C4-2B (cell line): ENCODE results near the gene IFFO2.
A peak's percentile ranks its signal among the peaks of the same experiment; 100 is the strongest.

ENCODE experiments used
- H3K27ac ChIP-seq: fragments of 450-650 bp; 2 replicates; pipeline ENCODE4 v1.5.1; 2017
- ZFX ChIP-seq: fragments of 450-650 bp; IDR thresholded peaks from 2 replicates; pipeline ENCODE4 v1.6.1; 2017
- TF ChIP-seq, protein P1 (sequence below): fragments of 450-650 bp; conservative IDR thresholded peaks from 2 replicates; pipeline ENCODE4 v1.5.1; 2017; ENCODE audit warnings: mild to moderate bottlenecking

The IFFO2 gene

GRCh38 chr1:18917071-18917799, 39.2 kb downstream of the IFFO2 start:
- TF ChIP-seq, protein P1, sequence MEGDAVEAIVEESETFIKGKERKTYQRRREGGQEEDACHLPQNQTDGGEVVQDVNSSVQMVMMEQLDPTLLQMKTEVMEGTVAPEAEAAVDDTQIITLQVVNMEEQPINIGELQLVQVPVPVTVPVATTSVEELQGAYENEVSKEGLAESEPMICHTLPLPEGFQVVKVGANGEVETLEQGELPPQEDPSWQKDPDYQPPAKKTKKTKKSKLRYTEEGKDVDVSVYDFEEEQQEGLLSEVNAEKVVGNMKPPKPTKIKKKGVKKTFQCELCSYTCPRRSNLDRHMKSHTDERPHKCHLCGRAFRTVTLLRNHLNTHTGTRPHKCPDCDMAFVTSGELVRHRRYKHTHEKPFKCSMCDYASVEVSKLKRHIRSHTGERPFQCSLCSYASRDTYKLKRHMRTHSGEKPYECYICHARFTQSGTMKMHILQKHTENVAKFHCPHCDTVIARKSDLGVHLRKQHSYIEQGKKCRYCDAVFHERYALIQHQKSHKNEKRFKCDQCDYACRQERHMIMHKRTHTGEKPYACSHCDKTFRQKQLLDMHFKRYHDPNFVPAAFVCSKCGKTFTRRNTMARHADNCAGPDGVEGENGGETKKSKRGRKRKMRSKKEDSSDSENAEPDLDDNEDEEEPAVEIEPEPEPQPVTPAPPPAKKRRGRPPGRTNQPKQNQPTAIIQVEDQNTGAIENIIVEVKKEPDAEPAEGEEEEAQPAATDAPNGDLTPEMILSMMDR, result no peak
- no peak for TF ChIP-seq ZFX
- H3K27ac ChIP-seq, result no peak overlapping the region

GRCh38 chr1:18915341-18915740, 41.1 kb downstream of the IFFO2 start:
- TF ChIP-seq ZFX, result no peak
- TF ChIP-seq, protein P1, result no peak
- no peak overlapping the region for H3K27ac ChIP-seq

DNA sequence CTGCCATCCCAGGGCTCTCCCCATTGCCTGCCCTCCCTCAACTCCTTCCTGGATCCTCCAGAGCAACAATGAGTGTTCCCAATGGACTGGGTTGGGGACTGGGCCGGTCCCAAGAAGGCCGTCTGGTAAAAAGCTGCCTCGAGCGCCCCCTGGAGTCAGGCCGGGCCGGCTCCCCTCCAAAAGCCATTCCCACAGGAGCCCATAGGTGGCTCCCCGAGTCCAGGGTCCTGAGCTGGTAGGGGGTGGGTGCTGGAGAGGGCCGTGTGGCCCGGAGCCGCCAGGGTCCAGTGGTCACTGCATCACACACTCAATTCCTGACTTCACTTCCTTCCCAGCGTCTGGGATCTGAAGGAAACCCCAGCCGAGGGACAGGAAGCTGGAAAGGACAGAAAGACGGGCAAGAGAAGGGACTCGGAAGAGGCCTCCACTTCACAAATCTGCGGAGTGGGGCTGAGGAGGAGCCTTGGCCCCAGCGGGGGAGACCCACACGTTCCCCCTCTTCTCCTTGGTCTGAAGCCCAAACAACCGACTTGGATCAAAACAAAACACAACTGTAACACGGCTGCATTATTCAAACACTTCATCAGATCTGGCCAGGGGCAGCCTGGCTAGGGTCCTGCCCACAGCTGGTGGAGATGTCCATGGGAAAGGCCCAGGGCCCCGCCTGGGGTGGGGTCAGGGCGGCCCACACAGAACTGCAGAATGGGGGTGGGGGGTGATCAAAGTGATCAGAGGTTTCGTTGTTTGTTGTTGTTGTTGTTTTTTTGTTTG, 43.2 kb downstream of the IFFO2 start:
- no peak for TF ChIP-seq ZFX
- TF ChIP-seq, protein P1, result peak; percentile 80
- H3K27ac ChIP-seq, result no peak overlapping the region

DNA sequence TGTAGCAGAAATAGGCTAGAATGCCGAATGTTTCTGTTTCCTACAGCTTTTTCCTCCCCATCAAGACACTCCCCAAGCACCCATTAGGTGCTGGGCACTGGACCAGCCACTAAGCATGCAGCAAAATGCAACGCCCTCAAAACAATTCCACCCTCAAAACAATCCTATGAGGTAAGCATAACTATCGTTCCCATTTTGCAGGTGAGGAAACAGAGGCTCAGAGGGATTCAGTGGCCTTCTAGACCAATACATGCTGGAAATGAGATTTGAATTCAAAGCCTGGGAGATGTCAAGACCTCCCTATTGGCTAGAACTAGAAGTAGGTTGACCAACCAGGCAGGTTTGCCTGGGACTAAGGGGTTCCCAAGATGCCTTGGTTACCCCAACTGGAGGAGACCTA, 43.9 kb downstream of the IFFO2 start:
- TF ChIP-seq ZFX, result no peak
- TF ChIP-seq, protein P1, result no peak
- no peak overlapping the region for H3K27ac ChIP-seq

DNA sequence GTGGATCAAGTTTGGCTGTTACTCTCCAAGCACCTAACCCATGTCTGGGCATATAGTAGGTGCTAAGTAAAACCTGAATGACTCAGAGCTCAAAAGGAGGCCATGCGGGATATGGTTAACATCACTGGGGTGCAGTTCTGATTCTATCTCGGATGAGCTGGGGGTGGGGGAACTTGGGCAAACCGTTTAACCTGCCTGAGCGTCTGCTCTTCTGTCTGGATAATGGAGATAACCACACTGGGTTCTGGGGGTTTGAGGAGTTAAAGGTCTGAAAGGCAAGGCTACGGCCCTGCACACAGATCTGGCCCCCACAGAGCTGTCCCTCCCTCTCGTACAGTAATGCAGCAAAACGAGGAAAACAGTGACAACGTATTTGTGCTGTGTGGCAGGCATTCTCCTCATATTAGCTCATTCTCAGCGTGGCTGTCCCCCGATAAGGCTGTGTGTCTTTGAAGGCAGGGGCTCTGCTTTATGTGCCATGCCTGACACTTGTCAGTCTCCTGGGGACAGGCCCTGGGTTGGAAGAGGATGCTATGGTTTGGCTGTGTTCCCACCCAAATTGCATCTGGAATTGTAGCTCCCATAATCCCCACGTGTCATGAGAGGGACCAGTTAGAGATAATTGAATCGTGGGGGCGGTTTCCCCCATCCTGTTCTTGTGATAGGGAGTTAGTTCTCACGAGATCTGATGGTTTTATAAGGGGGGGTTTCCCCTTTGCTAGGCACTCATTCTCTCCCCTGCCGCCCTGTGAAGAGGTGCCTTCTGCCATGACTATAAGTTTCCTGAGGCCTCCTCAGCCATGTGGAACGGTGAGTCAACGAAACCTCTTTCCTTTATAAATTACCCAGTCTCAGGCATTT, 47.3 kb downstream of the IFFO2 start:
- TF ChIP-seq, protein P1, result no peak
- TF ChIP-seq ZFX, result no peak
- H3K27ac ChIP-seq, result no peak overlapping the region

DNA sequence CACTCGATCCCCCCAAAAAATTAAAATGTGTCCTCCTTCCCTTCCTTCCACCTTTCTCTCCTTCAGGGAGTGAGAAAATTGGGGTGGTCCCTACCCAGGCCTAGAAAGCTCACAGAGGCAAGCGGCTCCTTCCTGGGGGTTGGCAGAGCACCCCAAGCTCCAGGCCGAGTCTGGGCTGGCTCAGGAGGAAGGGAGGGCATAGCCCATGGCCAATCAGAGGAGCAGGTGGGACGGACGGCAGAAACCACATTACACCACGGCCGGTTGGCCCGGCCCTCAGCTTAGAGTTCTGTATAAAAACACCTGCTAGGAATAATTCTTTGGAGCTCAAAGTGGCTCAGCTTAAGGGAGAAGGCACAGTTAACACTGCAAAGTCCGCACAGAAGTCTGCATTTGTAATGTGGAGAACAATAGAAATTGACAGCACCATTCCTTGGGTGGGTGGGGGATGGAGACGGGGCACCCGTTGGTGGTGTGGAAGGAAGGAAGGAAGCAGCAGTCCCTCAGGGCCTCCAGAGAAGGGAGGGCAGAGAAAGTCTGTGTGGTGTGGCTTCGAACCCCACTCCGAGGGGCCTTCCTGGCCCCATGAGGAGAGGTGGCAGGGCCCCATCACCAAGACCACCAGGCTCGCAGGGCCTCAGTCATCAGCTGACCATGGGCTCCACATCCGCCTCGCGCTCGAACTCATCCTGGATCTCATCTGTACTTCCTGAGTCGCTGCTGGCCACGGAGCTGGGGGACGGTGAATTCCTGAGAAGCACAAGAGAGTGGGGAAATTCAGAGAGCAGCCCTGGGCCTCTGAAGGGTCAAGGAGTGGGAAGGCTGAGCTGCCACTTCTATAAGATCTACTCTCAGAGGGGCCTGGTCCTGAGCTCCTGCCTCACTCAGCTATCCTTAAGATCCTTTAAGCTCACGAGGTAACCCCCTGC, 48.3 kb downstream of the IFFO2 start:
- no peak overlapping the region for H3K27ac ChIP-seq
- TF ChIP-seq, protein P1, result no peak
- TF ChIP-seq ZFX, result no peak
